C4-2B (cell line): ENCODE measurements around the gene STK17B.

Experiments
- ZFX ChIP-seq: fragments of 450-650 bp; IDR thresholded peaks from 2 replicates; pipeline ENCODE4 v1.6.1; 2017
- TF ChIP-seq, protein P1 (sequence below): fragments of 450-650 bp; conservative IDR thresholded peaks from 2 replicates; pipeline ENCODE4 v1.5.1; 2017; ENCODE audit warnings: mild to moderate bottlenecking

DNA sequence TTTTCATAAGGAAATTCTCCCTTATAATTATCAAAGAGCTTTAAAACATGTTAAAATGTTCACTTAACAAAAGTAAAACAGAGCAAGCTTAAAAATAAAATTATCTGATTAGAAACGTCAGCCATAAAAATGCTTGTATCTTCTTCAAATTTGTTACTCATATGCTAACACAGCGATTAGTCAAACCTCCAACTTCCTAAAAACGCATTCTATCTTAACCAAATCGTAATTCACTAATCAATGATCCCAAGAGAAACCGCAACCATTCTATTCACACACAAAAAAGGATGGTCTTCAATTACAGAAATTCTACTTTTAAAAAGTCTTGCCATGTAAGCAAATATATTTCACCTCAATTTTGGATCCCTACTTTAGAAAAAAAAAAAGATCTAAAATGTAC, 1.9 kb downstream of the STK17B start:
- TF ChIP-seq, protein P1, sequence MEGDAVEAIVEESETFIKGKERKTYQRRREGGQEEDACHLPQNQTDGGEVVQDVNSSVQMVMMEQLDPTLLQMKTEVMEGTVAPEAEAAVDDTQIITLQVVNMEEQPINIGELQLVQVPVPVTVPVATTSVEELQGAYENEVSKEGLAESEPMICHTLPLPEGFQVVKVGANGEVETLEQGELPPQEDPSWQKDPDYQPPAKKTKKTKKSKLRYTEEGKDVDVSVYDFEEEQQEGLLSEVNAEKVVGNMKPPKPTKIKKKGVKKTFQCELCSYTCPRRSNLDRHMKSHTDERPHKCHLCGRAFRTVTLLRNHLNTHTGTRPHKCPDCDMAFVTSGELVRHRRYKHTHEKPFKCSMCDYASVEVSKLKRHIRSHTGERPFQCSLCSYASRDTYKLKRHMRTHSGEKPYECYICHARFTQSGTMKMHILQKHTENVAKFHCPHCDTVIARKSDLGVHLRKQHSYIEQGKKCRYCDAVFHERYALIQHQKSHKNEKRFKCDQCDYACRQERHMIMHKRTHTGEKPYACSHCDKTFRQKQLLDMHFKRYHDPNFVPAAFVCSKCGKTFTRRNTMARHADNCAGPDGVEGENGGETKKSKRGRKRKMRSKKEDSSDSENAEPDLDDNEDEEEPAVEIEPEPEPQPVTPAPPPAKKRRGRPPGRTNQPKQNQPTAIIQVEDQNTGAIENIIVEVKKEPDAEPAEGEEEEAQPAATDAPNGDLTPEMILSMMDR = no peak
- TF ChIP-seq ZFX = no peak
